GM15510 (cell line): ENCODE results near the gene DNTTIP2.

ENCODE experiments used
- POLR2A ChIP-seq: IDR thresholded peaks from 3 replicates; pipeline ENCODE4 v1.6.1; 2011; ENCODE audit warnings: borderline replicate concordance; ENCODE audit not compliant: insufficient read length; ENCODE audit errors: extremely low read depth

DNTTIP2 gene

DNA sequence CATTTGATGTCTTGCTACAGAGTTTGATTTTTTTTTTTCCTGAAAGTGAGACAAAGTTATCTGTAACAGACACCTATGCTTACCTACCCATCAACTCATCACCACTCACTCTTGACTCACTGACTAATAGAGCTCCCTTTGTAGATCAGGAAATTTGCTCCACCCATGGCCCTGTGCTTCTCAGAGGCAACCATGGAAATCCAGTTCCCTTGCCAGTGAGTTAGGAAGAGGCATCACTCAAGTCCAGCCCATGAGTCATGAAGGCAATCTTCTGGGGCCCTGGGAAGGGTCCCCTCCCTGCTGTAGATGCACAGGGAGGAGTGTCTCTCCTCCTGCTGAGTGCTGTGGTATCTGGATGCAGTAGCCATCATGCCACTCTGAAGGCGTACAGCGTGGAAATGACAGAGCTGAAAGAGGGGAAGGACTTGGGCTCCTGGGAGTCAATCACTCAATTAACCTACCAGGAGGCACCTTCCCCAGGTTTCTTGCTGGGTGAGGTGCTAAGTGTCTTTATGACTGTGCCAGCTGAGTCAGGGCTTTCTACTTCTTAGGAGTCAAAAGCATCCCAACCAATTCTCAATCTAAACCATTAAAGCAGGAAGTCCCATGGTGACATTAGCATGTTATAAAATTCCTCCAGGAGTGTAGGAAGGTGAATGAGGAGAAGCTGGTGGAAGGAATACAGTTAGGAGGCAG, 56.1 kb downstream of the DNTTIP2 start:
- TF ChIP-seq POLR2A = no peak

DNA sequence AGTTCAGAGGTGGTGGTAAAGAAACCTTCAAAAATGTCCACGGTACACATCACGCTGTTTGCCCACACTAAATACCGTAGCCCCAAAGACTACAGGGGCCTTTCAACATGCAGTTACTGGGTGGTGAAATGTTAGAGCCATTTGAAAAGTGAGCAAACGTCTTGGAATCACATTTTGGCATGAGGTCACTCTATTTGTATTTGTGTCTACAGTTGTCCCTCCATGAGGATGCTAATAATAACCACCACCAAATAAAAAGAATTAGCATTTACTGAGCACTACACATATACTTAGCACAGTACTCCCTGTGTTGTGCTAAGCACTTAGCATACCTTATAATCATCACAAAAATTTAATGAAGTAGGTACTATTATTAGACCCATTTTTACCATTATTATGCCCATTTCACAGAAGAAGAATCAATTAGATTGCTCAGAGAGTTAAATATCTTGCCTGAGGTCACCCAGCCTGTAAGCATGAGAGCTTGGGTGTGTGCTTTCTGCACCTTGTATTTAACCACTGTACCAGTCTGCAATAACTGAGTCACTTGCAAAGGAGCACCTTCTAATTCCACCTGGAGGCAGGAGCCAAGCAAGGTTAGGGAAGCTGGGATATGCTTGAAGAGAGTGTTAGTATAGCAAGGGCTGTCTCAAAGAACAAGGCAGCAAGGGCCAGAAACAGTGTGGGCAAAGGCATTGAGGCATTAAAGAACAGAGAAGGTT, 57.4 kb downstream of the DNTTIP2 start:
- no peak for TF ChIP-seq POLR2A

DNA sequence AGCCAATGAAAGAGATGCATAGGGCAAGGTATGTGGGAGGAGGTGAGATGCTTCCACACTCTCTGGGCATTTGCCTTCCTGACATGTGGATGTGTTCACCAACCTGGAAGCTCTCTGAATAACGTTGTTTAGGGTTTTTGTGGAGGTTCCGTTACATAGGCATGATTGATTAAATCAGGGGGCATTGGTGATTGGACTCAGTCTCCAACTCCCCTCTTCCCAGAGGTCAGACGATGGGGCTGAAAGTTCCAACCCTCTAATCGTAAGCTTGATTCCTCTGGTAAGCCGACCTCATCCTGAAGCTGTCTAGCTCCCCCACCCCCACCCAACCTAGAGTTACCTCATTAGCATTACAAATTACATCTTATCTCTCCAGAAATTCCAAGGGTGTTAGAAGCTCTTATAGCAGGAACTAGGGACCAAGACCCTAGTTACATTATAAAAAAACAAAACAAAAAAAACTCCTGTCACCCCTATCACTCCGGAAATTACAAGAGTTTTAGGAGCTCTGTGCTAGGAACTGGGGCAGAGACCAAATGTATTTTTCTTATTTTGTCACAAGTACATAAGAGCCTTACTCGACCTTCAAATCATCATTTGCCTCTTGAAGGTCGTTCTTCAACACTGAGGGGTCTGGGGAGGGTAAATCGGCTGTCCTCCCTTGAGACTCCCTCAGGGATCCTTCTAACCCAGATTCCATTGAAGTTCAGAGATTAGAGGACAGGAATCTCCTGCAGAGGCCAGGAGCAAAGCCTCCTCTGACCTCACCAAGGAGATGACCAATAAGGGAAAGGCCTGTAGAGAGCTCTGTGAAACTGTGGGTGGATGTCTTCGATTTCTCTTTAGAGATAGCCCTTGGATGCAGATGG, 58.2 kb downstream of the DNTTIP2 start:
- no peak for TF ChIP-seq POLR2A

DNA sequence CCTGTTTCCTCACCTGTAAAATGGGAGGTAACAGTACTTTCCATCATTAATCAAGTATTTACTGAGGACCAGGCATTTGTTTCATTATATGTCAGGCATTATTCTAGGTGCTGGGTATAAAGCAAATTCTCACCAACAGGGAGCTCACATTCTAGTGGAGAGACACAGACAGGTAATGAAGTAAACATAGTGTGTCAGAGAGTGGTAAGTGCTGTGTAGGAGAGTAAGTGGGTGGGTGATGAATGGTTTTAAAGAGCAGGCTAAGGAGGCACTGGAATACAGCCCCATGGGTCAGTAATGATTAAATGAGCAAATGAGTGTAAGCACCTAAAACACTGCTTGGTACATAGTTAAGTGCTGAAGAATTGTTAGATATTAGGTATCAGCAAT, 60.4 kb downstream of the DNTTIP2 start:
- TF ChIP-seq POLR2A = no peak

DNA sequence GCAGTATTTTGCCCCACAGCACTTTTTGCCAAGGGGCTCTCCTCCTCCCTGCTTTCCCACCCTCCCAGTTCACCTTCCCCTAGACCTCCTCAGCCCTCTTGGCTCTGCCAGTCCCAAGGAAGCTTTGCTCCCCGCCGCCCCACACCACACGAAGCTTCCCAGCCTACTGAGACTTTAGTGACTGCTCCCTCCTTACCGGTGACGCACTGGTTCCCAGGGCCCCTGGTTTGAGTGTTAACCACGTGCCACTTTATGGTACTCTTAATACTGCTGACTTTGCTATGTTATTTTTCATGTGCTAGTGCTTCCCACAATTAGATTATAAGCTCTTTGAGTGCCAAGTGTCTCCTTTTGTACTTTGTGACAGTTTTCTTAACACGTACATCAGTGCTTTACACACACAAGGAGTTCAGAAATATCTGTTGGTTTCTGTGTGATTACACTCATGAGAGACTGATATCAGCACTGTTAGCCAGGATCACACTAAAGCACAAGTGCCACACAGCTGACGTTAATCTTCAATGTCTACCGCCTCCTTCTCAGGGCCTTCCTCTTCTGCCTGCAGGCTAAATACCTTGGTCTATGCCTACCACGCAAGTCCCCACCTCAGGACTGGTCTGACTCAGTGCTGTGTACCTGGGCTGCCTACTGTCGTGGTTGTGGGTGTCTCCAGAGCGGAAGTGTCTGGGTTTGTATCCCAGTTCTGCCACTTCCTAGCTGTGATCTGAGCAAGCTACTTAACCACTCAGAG, 61.0 kb downstream of the DNTTIP2 start:
- no peak for TF ChIP-seq POLR2A

DNA sequence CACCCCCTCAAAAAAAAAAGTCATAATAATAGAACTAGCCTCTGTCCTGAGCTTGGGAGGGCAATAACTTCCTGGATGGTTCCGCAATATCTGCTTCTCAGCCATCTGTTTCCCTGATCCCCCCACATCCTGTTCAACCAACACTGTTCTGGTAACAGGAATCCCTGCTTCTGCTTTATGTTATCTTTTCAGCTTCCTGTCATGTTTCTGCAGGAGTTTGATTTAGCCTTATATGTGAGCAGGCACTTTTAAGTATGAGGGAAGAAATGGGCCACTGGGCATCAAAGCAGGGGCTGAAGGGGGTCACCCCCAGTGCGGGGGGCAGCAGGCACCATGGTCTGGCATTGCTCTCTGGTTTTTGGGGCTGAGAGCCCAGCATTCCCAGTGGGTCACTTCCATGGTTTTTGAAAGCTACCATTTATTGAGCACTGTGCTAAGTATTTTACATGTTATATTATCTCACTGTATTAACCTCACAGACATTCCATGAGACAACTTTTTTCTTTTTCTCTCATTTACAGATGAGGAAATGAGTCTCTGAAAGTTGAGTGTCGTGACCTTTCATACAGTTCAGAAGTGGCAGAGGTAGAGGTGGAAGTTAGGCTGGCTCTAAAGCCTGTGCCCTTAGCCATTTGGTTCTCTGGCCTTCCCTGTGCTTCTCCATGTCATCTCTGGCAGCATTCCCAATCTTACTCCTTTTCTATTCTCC, 61.9 kb downstream of the DNTTIP2 start:
- no peak for TF ChIP-seq POLR2A
